Stimulated activated CD4-positive, alpha-beta T cell treated with anti-CD3 and anti-CD28 coated beads, Interleukin-15, amount 100 ng/mL, for 1 hour (primary cell): ENCODE data around the gene TCF7L2.
"Not testable (repeated sequence)": the region's sequence is repeated elsewhere in the genome, so short reads cannot be mapped to it uniquely, and the experiment has no call there.

Source experiments
- DNase-seq, 2 donors: peaks; one replicate each; pipeline ENCODE4 v3.0.0-alpha.2; 2020; ENCODE audit warnings: low read depth in 1 of 2, low spot score in 1 of 2

TCF7L2 gene

DNA sequence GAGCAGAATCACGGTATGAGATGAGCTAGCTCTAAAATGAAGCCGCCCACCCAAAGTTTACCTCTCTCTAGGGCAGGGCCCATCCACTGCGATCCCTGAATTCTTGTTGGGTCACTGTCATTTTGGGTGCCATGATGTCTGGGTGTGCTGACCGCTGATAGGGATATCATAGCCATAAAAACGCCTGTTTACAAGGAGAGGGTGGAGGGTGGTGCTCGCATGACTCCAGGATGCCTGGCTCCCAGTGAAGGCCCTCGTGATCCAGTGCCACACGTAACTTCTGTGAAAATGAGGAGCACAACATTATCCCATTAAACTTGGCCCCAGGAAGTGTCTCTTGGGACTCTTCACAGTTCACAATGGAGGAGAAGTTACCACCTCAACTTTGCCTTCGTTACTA lies 139.5 kb downstream of the TCF7L2 start:
- DNase-seq = no peak

DNA sequence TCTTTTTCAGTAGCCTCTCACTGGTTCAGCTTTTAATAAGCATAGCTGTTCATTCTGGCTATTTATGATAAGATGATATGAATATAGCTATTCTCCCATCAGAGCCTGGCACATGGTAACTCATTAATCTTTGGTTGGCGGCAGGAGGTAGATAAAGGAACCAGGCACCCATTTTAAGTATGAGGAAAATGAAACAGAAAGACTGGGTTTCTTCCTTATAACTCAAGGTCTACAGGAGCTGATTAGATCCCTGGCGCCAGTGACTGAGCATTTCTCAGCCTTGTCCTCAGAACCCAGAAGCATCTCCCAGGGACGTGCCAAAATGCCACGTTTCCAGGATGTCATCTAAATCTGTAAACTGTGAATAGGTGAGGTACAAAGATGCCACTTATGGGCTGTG lies 141.9 kb downstream of the TCF7L2 start:
- no peak for DNase-seq

DNA sequence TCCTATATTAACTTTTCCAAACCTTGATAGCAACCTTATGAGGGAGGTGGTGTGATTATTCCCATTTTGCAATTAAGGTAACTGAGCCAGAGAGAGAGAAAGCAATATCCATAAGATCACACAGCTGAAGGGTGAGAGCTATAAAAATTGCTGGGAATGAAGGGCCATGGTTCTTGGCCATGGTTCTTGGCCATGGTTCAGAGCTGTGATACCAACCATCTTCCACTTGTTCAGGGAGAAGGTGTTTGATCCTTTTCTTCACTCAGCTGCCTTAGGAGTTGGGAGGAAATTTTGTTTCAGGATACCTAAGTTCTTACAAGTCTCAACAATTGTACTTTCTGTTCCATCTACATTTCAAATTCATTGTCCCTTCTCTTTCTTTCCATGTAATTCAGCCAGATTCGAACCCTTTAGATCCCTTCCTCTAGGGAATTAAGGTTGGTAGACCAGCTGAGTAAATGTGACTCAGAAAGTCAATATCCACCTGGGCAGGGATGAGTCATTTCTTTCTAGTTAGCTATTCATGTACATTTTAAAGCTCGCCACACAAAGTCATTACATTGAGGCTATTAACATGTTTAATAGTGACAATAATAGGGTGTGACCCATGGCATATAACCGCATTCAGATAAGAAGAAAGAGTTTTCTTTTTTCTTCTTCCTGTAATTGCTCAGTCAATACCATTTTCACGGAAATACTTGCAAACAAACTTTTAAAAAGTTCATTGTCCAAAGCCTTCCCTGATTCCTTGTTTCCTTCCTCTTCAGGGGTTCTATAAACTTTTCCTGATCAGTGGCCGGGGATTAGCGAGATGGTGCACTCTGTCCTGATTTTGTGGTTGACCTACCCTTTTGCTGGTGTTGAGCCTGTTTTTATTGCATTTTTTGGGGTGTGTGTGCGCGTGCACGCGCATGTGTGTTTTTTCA lies 143.4 kb downstream of the TCF7L2 start:
- no peak for DNase-seq

DNA sequence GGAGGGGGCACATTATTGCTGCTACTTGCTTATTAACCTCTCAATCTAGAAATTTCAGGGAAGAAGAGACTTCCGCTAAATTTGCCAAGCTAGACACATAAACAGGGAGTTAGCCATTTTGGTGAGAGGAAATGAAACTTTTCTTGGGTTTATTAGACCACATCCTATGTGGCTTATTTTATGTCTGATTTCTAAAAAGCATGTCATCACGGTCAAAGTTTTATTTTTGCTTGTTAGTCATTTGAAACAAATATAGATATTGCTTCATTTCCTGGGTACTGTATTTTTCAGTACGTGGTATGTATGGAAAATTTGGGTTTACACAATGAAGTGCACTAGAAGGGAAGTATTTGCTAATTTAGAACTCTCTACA lies 144.1 kb downstream of the TCF7L2 start:
- DNase-seq = no peak

DNA sequence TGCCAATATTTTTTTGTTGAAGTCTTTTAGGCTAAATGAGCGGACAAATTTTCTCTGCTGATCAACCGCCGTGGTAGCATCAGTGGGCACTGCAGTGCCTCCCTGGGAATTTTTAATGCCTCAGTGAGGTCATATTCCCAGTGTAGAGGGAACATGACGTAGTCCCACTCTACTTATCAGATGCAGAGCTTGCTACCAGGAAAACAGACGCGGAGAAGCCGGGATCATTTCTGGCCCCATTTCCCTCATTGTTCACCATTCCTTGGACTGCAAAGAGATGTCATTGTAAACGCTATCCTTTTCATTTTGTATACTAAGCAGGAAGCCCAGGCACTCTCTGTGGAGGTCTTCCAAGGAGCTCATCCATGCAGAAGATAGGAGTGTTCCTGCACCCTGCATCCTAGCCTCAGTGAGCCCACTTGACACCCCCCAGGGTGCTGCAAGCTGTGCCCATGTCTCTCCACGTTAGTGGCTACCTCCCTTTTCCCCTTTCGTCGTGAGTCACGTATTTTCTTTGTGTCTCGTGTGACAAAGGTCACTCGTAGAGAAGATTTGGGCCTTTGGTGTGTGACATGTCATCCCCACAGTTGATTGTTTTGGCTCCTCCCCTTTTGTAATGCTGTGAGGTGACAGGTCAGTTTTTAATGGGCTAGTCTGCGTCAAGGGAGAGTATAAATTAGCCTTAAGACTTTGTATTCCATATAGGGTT lies 145.5 kb downstream of the TCF7L2 start:
- no peak for DNase-seq

DNA sequence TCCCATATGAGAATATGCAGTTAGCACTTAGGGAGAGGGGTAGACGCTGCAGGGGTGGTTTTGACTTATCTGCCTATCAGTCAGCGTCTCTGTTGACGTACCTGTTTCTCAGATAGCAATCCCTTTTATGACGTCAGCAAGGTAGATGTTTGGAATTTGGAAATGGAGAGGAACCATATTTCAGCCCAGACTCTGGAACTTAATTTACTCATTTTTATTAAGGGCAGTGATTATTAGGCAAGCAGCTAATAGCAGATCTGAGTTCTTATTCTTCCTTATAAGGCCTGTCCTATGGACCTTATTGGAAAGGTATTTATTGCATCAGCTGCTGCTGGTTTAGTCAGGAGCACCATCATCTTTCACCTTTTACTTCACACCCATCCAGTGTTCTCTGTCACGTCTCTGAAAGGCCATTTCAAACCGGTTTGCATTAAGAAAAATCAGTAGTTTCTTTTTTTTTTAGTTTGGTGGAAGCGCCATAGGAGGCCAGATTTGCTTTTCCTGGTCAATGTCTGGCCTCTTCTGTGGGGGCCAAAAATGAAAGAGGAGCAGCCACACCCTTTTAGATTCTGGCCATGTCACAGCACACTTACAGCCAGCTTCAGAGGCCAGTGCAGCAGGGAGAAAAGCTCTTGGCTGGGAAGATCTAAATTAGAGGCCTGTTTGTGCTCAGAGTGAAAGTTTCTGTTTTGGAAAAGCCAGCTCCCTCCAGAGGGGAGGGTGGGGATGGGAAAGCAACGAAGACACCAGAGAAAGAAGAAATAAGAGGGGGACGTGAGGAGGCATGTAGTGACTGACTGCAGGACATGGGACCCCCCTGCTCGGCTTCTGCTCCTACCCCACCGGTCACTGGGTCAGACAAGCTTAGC lies 146.3 kb downstream of the TCF7L2 start:
- no peak for DNase-seq

DNA sequence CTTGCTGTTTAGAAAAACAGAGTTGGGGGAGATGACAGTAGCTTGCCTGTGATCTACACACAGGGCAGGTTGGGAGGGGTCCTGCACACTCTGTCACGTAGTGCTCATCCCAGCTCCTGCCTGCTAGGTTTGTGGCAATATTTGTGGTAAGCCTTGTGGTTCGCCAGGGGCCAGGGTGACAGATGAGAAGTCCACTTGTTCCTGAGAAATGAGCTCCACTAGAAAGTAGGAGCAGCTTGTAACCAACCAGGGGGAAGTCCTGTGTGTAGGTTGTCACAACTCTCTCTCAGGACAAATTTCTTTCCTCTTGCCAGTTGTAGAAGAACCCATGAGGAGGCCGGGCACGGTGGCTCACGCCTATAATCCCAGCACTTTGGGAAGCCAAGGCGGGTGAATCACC lies 147.0 kb downstream of the TCF7L2 start:
- no peak for DNase-seq

DNA sequence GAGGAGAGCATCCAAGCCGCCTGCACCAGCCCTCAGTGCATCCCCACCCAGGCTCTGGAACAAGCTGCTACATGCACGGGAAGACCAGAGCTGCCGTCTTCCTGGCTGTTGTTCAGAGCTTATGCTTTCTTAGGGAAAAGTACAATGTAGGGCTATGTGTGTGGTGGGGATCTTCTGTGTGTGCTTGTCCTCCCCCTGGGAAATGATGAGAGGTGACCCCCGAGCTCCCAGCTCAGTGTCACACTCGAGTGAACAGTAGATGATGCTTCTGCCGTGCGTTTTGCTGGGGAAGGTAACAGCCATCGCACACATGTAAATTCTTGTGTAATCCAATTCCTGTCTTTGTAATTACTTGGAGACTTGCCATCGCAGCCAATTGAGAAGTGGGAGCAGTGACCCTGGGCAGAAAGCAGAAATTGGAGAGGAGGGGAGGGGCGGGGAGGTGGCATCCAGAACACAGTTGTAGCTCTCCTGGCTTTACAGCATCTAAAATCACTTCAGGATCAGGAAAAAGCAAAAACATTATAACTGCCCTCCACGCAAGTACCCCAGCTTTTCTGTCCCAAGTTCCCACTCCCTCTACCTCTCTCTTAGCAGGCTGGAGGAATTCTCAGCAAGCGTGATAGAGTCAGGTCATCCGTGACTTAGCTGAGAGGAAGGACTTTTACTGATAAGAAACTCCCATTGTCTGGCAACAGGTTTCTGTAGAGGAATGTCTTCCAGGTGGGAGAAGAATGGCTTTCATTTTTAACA lies 149.6 kb downstream of the TCF7L2 start:
- DNase-seq = no peak

DNA sequence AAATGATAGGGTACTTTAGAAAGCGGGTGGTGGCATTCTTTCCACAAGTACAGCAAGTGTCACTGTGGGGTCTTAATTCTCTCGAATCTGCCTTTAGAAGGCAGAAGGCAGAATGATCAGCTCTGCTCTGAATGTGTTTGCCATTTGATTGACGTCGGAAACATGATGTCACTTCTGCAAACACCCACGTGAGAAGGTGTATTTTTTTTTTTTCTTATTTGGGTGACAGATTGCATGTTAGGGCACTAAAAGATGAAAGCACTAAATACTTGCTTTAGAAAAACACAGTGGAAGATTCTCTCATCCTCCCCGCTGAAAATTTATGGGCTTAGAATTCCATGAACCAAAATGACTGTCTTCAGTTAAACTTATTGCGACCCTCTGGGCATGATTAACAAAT lies 150.2 kb downstream of the TCF7L2 start:
- DNase-seq = no peak

DNA sequence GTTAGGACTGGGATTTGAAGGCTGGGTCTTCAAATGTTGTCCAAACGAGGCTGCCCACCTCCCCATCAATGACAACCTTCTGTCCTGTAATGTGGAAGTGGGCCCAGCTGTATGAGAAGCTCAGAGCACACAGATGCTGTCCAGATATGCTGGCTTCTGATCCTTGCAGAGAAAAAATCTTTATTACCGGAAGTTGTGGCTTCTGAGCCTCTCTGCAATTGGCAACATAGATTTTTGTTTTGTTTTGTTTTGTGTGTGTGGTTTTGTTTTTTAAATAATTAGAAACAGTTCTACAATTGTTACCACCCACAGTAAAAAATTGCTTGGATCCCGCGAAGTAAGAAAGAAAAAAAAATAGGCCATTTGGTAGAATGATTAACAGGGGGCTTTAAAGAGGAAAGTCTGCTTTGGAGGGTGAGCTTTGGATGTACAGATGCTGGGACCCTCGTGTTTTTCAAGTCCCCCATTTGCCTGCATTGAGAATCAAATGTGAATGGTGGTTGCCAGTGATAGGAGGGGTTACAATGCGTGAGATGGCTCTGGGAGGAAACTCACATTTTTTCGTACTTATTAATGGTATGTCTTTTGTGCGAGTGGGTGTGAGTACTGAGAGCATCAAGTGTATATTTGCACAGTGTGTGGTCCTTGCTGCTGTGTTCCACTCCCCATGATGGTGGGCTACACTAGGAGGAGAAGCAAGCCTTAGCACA lies 153.2 kb downstream of the TCF7L2 start:
- no peak for DNase-seq

DNA sequence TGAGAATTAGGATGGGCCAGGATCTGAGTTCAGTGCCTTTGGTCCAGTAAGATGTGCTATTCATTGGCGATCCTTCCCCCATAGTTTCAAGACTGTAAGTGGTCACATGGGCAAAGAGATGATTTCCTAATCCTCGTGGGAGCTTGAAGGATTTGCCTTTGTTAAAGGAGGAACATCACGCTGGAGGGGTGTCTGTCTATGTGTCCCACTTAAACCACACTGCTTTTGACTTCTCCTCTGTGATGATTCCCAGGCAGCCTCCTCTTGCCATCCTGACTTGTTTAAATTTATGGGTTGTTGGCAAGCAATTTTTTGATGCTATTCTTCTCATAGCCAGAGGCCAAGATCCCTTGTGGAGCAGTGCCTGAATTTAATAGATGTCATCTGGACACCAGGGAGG lies 154.0 kb downstream of the TCF7L2 start:
- DNase-seq = no peak

DNA sequence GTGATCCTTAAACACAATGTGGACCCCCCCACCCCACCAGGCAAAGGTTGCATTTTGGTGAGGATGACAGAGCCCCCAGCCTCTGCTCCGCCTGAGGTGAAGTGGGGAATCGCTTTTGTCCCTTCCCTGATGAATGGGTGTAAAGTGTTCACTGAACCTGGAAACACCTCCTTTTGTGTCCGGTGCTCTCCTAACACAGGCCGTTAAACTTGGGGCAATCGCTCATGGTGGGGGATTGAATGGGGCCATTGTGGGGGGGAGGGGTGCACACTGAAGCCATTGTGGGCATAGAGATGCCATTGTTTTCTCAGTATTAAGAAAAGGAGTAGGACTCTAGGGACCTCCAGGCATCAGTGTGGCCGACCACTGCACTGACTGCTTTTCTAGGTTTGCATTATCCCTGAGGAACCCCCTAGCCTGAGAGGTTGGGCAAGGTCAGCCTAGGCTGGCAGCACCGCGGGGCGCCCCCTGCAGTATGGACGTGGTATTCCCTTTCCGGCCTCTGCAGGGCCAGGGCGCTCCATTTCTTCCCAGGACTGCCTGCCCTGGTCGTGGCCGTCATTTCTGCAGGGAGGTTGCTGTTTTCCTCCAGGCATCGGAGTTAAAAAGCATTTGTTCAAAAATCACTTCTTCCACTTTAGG lies 158.3 kb downstream of the TCF7L2 start:
- no peak for DNase-seq

DNA sequence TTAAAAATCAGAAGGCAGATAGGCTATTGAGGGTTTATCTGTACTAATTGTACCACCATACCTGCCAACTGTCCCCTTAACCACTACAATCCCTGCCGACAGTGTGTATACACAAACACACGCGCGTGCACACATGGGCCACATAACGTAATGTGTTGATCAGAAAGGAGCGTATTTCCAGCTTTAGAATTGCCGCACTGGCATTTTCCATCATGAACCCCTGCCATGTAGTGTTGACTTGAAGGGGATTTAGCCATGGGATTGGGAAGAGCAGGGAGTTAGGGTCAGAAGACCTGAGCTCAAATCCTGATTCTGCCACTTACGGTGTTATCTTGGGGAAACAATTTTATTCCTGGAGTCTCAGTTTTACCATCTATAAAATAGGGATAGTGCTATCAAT lies 158.9 kb downstream of the TCF7L2 start:
- no peak for DNase-seq

DNA sequence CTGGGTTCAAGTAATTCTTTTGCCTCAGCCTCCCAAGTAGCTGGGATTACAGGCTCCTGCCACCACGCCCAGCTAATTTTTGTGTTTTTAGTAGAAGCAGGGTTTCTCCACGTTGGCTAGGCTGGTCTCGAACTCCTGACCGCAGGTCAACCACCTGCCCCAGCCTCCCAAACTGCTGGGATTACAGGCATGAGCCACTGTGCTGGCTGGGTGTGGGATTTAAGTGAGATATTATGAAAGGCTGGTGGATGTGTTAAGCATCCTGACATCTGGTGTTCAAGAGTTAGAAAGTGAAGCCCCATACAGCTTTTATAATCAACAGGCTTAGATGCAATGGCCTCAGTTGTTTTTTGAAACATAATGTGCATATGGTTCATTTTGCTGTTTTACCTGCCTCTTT lies 159.4 kb downstream of the TCF7L2 start:
- not testable (repeated sequence) for DNase-seq

DNA sequence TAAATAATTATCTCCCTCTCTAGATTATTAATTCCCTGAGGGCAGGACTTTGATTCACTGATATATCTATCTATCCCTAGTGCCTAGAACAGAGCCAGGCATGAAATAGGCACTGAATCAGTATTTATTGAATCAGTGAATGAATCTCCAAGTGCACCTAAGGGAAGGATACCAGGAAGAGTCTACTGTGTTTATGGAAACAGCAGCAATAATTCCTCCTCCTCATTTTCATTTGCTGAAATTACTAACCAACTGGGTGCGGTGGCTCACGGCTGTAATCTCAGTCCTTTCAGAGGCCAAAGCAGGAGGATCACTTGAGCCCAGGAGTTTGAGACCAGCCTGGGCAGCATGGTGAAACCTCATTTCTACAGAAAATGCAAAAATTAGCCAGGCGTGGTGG lies 161.2 kb downstream of the TCF7L2 start:
- no peak for DNase-seq

DNA sequence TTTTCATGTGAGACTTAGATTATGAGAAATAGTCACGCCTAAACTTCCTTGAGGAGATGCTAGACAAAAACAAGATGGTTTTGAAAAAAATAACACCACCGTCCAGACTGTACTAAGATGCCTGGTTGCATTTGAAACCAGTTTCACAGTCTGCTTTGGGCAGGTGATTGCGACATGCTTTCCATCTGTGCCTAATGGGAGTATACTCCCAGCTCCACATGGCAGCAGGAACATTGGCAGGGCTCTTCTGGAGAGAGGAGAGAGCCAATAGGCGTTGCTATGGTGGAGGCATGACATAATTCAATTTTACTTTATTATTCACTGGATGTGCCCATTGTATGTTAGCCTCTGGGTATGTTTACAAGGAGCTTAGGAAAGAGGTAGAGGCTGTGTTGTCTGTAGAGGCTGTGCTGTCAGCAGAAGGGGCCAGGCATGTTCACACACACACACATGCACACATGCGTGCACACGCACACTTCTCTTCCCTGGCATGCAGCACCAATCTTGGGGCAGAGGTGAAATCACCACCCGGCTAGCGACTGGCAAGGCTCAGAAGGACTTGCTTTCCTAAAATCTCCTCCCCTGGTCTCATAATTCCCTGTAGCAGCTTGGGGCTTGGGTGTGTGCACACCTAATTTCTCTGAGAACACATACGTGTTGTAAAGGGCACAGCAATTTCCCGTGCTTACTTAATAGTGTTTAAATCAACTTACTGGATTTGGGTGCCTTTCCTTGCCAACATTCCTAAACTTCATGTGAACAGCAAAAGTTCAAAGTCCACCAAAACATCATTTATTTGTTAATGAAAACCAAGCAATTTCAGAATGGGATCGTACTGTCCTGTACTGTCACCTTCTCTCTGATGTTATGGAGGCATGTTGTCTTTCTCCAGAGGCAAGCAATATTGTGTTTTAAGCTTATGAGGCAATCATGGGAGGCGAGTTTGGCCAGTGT lies 162.1 kb downstream of the TCF7L2 start:
- DNase-seq = no peak

DNA sequence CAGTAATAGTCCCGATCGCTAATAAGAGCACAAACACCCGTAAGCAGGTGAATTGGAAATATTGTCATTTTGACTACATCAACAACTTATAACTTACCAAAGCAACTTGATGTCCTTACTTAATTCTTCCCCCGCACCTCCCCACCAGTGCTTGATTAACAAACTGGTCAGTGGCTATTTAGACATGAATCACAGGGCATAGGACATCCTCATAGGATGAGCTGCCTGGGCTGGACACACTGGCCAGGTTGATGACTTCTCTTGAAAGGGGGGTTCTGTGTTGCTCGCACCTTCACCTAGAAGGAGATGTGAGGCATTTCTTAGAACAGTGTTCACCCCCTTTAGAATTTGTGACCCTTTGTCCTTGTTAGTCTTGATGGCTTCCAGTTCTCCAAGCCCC lies 163.2 kb downstream of the TCF7L2 start:
- no peak for DNase-seq

DNA sequence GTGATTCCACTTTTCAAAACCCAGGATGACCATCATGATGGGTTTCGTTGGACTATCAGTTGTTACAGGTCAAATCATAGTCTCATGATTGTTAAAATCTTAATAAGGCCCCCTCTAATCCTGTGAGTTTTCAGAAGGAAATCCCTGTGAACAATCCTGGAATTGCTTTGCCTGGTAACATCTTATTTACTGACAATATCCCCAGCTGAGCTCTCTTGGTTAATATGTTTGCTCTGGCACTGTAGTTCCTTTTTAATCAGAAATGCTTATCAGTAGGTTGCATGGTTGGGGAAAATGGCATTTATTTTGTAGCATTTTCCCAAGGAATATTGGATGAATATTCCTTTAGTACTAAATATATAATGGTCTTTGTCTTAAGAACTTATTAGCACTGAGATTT lies 163.9 kb downstream of the TCF7L2 start:
- no peak for DNase-seq

DNA sequence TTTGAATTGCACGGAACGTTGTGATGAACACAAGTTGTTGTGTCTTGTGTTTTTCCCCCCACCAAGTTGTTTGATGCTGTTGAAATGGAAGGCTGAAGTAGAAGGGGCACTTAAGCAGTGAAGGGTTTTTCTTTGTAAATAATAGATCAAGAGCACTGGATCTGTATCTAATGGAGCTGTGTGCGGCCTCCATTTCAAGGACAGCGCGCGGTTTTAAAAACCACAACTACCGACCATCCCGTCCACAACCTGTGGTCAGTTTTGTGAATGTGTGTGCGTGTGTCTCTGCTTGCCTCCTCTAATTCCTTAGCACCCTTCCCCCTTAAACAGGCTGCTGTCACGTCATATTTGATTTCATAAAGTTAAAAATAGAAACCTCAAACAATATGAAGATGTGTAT lies 165.5 kb downstream of the TCF7L2 start:
- DNase-seq = no peak
